Sigmoid colon (tissue), 7 donors: ENCODE results near the gene AMACR. TPM values are rescaled to one million over a fixed set of nuclear protein-coding genes. Genes with fewer than 3 reads are reported as not detected.

Experiments
- DNase-seq: peaks from one replicate; pipeline ENCODE4 v3.0.0-alpha.2; 2019
- H3K27ac ChIP-seq, 4 donors: fragments of 200-600 bp; sonication (generic); one replicate each; pipeline ENCODE4 v1.5.1; 2016 to 2019; ENCODE audit warnings: mild to moderate bottlenecking in 1 of 4
- H3K27me3 ChIP-seq, 3 donors: fragments of 200-600 bp; sonication (generic); one replicate each; pipeline ENCODE4 v1.5.1; 2019; ENCODE audit warnings: mild to moderate bottlenecking in 1 of 3
- H3K36me3 ChIP-seq, 4 donors: fragments of 200-600 bp; sonication (generic); one replicate each; pipeline ENCODE4 v1.5.1; 2016 to 2019
- H3K4me1 ChIP-seq, 4 donors: fragments of 200-600 bp; sonication (generic); one replicate each; pipeline ENCODE4 v1.5.1; 2017 to 2019
- H3K4me3 ChIP-seq, 4 donors: fragments of 200-600 bp; sonication (generic); one replicate each; pipeline ENCODE4 v1.5.1; 2017 to 2019; ENCODE audit warnings: mild to moderate bottlenecking in 2 of 4, moderate library complexity in 1 of 4
- H3K9me3 ChIP-seq, 4 donors: fragments of 200-600 bp in 3 of 4; sonication (generic) in 3 of 4; one replicate each; pipeline versions ENCODE4 v1.5.1 to v1.6.1; 2013 to 2019
- CTCF ChIP-seq, 4 experiments: fragments of 450-650 bp in 3 of 4; fragments of 200-600 bp in 1 of 4; IDR thresholded peaks; one replicate each; pipeline ENCODE4 v1.5.1; 2016 to 2019; ENCODE audit warnings: antibody characterized with exemption in 4 of 4, mild to moderate bottlenecking in 3 of 4, moderate library complexity in 2 of 4
- EP300 ChIP-seq, 4 donors: sonication (generic); formaldehyde crosslinking; IDR thresholded peaks; one replicate each; pipeline ENCODE4 v1.6.1; 2017; ENCODE audit warnings: antibody characterized with exemption in 4 of 4
- POLR2A ChIP-seq, 2 donors: fragments of 450-650 bp; IDR thresholded peaks; one replicate each; pipeline ENCODE4 v1.6.1; 2016; ENCODE audit warnings: antibody characterized with exemption in 2 of 2, mild to moderate bottlenecking in 2 of 2, moderate library complexity in 2 of 2
- POLR2AphosphoS5 ChIP-seq, 4 donors: sonication (generic); formaldehyde crosslinking; IDR thresholded peaks; one replicate each; pipeline ENCODE4 v1.6.1; 2017; ENCODE audit warnings: antibody characterized with exemption in 4 of 4
- WGBS, 2 donors: extraction: QIAGEN DNeasy Blood & Tissue Kit; methylation state at CpG; one replicate each; pipeline ENCODE4 v1.1.7; 2013; 5-methylcytosine and 5-hydroxymethylcytosine counted together
- intact Hi-C: fragments of 100-400 bp; cut with DNase I; formaldehyde crosslinking; loops from one replicate; pipeline ENCODE4 v1.15.1; 2023
- polyA plus RNA-seq, 3 donors: library from polyadenylated mRNA; stranded (reverse); fragments of 200-250 nt; gene quantifications; one replicate each; pipeline ENCODE4 v1.2.3, GENCODE V29; 2013
- total RNA-seq, 4 donors: library from RNA; depleted of rRNA; stranded (reverse); fragments of >200 nt; gene quantifications; one replicate each; pipeline ENCODE4 v1.1.0, GENCODE V29; 2016
- donor health status: healthy with polysubstance abuse.
- donor health status: Bipolar disorder and iron deficiency.
- donor health status: healthy.

The AMACR gene
- total and polyA plus RNA-seq, 7 donors = 5.3 to 106 (median 11.4) TPM

GRCh38 chr5:34041247-34041972, 33.6 kb upstream of the AMACR start:
- Histone ChIP-seq H3K27me3 (no peaks in the 10 kb centered on the region), H3K4me1 (peaks cover 0 to 46% (median 42%) of the 10 kb centered on the region in 4 donors), H3K4me3 (peak overlapping the region in 2 of 4 donors; percentile 32 to 33), H3K36me3 (no peaks in the 10 kb centered on the region), H3K9me3 (no peaks in the 10 kb centered on the region), H3K27ac (no peak overlapping the region)
- no peak for DNase-seq
- WGBS, 2 donors = 80 to 90% methylated on average over 1 of the region's 1 CpG
- intact Hi-C loops = loop anchor here (5.0 kb wide), 1 partner anchor 34 kb away; the partner anchor contains the start of gene AMACR
- TF ChIP-seq CTCF (IDR thresholded peaks at IDR 0.05) (no peak), POLR2AphosphoS5 (IDR thresholded peaks at IDR 0.05) (no peak), EP300 (IDR thresholded peaks at IDR 0.05) (no peak), POLR2A (IDR thresholded peaks at IDR 0.05) (no peak)

DNA sequence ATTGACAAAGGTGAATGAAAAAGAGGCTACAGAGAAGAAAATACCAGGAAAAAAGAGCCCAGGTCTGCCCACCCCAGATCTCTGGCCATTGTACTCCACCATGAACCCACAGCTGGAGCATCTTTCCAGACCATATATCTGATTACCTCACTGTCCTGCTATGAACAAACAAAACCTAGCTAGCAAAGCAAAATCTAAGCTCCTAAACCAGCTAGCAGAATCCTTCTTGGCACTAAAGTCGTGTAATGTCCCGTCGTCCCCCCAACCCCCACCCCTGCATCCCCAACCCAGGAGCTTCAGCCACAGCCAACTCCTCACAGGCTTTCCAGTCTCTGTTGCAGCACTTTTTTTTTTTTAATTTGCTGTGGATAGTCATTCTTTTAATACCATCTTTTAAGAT, 32.6 kb upstream of the AMACR start:
- TF ChIP-seq POLR2A (IDR thresholded peaks at IDR 0.05) (no peak), EP300 (IDR thresholded peaks at IDR 0.05) (no peak), POLR2AphosphoS5 (IDR thresholded peaks at IDR 0.05) (no peak), CTCF (IDR thresholded peaks at IDR 0.05) (no peak)
- Histone ChIP-seq H3K4me1 (peaks cover 0 to 36% (median 33%) of the 10 kb centered on the region in 4 donors), H3K9me3 (no peaks in the 10 kb centered on the region), H3K4me3 (no peak overlapping the region), H3K36me3 (peaks cover 0 to 2% (median 0%) of the 10 kb centered on the region in 4 donors), H3K27me3 (no peaks in the 10 kb centered on the region), H3K27ac (no peak overlapping the region)
- no peak for DNase-seq
- intact Hi-C loops = loop anchor here (5.0 kb wide), 1 partner anchor 33 kb away; the partner anchor contains the start of gene AMACR
- 73 to 88% methylated on average over 3 of the region's 3 CpGs for whole genome bisulfite sequencing, 2 donors

DNA sequence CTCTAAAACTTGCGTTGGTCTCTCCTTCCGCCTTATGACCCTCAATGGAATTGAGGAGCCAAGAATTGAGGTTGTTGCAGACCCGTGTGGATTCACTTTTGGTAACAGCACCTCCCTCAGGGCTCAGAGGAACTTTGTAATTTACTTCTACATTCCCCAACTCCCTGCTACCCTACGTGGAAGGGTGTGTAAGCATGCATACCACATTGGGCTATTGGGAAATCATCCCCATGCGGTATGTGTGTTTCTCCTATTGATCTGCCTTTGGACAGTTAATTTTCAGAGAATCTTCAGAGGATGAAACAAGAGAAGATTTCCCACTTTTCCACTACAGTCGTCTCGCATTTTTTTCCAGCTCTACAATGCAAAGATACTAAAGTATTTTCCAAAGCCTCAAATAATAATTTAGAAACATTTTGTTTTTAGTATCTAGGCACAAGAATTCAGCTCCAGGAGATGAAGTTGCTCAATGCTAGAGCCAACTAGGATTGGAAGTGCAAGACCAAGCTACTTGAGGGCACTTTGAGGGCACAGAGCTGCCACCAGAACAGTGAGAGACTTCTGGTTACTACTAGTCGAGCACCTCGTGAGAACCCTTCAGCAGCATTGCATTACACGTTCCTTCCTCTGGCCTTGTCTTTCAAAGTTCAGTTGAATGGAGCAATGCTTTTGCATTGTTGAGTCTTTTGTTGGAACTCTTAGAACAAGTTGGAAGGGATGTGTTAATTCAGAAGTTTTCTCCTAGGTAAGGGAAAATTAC, 31.7 kb upstream of the AMACR start:
- intact Hi-C loops = loop anchor here (5.0 kb wide), 1 partner anchor 32 kb away; the partner anchor contains the start of gene AMACR
- H3K4me1 ChIP-seq = peaks cover 0 to 27% (median 24%) of the 10 kb centered on the region in 4 donors
- peaks cover 0 to 11% (median 0%) of the 10 kb centered on the region in 4 donors for H3K36me3 ChIP-seq
- WGBS, 2 donors = 92 to 96% methylated on average over 10 of the region's 10 CpGs
- H3K4me3 ChIP-seq = no peak overlapping the region
- DNase-seq = no peak
- no peaks in the 10 kb centered on the region for H3K27me3 ChIP-seq
- TF ChIP-seq POLR2AphosphoS5 (IDR thresholded peaks at IDR 0.05) (no peak), EP300 (IDR thresholded peaks at IDR 0.05) (no peak), POLR2A (IDR thresholded peaks at IDR 0.05) (no peak), CTCF (IDR thresholded peaks at IDR 0.05) (no peak)
- H3K27ac ChIP-seq = no peak overlapping the region
- no peaks in the 10 kb centered on the region for H3K9me3 ChIP-seq

- 93 to 96% methylated on average over 4 of the region's 4 CpGs for WGBS, 2 donors
- intact Hi-C loops = no loop called here
- Histone ChIP-seq H3K27me3 (no peaks in the 10 kb centered on the region), H3K4me1 (peaks cover 0 to 20% (median 17%) of the 10 kb centered on the region in 4 donors), H3K27ac (no peak overlapping the region), H3K36me3 (peaks cover 0 to 18% (median 0%) of the 10 kb centered on the region in 4 donors), H3K4me3 (no peak overlapping the region), H3K9me3 (no peaks in the 10 kb centered on the region)
- no peak for TF ChIP-seq POLR2A (IDR thresholded peaks at IDR 0.05)
- TF ChIP-seq CTCF (IDR thresholded peaks at IDR 0.05) = no peak
- no peak for TF ChIP-seq POLR2AphosphoS5 (IDR thresholded peaks at IDR 0.05)
- TF ChIP-seq EP300 (IDR thresholded peaks at IDR 0.05) = no peak
- no peak for DNase-seq
Measured at GRCh38 chr5:34038838-34039237, 31.0 kb upstream of the AMACR start.
